Measurements from ENCODE around the gene ZNF689.

The ZNF689 gene

GRCh38 chr16:30559690-30560089, 50.5 kb downstream of the ZNF689 start:
- DNase-seq = no peak

GRCh38 chr16:30558789-30559377, 51.3 kb downstream of the ZNF689 start:
- DNase-seq = no peak

GRCh38 chr16:30557957-30558788, 52.0 kb downstream of the ZNF689 start, which contains the start of gene ZNF764:
TSS of gene ZNF764 (minus strand) at chr16:30558374. CDS start at chr16:30558182, 192 bp downstream.
- DNase-seq = peak; percentile 95

GRCh38 chr16:30557707-30557956, 52.6 kb downstream of the ZNF689 start:
- DNase-seq = peak; percentile 33

- DNase-seq = no peak
These were observed 54.1 kb downstream of the ZNF689 start for GRCh38 chr16:30556125-30556473.

- DNase-seq = no peak
These were observed 54.7 kb downstream of the ZNF689 start for GRCh38 chr16:30555315-30556124.

GRCh38 chr16:30554557-30555314, 55.5 kb downstream of the ZNF689 start:
- DNase-seq = no peak

- DNase-seq = no peak
These were observed 56.7 kb downstream of the ZNF689 start for GRCh38 chr16:30553393-30553899.

GRCh38 chr16:30552956-30553355, 57.2 kb downstream of the ZNF689 start:
- no peak for DNase-seq

Measured in activated T-cell treated with anti-CD3 and anti-CD28 coated beads for 4 hours (primary cell).